Testis (tissue), 3 donors: ENCODE results near the gene CRLF2. TPM values are rescaled to one million over a fixed set of nuclear protein-coding genes. Genes with fewer than 3 reads are reported as not detected.
"Not testable (repeated sequence)": the region's sequence is repeated elsewhere in the genome, so short reads cannot be mapped to it uniquely, and the experiment has no call there.

Experiments used
- DNase-seq: peaks from one replicate; pipeline ENCODE4 v3.0.0-alpha.2; 2019
- H3K27ac ChIP-seq, 2 donors: fragments of 200-600 bp; sonication (generic); one replicate each; pipeline ENCODE4 v1.5.1; 2019
- H3K27me3 ChIP-seq: fragments of 200-600 bp; sonication (generic); one replicate; pipeline ENCODE4 v1.5.1; 2019
- H3K36me3 ChIP-seq: fragments of 200-600 bp; sonication (generic); one replicate; pipeline ENCODE4 v1.5.1; 2017; ENCODE audit warnings: low read depth; ENCODE audit errors: missing control alignments
- H3K4me1 ChIP-seq: fragments of 200-600 bp; sonication (generic); one replicate; pipeline ENCODE4 v1.5.1; 2019
- H3K4me3 ChIP-seq, 2 donors: fragments of 200-600 bp; sonication (generic); one replicate each; pipeline ENCODE4 v1.5.1; 2017 to 2019
- H3K9me3 ChIP-seq: fragments of 200-600 bp; sonication (generic); one replicate; pipeline ENCODE4 v1.5.1; 2017
- POLR2A ChIP-seq: fragments of 450-650 bp; IDR thresholded peaks from one replicate; pipeline ENCODE4 v1.6.1; 2017; ENCODE audit warnings: antibody characterized with exemption, mild to moderate bottlenecking, moderate library complexity
- WGBS, 2 donors: methylation state at CpG; one replicate each; pipeline ENCODE4 v1.1.5; 2018; 5-methylcytosine and 5-hydroxymethylcytosine counted together
- intact Hi-C: fragments of 100-400 bp; cut with DNase I; formaldehyde crosslinking; loops from one replicate; pipeline ENCODE4 v1.15.1; 2023; ENCODE audit warnings: low total_unique reads
- polyA plus RNA-seq: library from polyadenylated mRNA; stranded (reverse); fragments of 350-450 nt; fragmentation: Illumina TruSeq; extraction: RNeasy Lipid Tissue Mini Kit (QIAGEN cat#74804); gene quantifications from one replicate; pipeline ENCODE4 v1.2.3, GENCODE V29; 2014; ENCODE audit warnings: low read depth, low replicate concordance; ENCODE audit not compliant: insufficient read depth
- total RNA-seq, 2 donors: library from RNA; depleted of rRNA; stranded (reverse); fragments of >200 nt; gene quantifications; one replicate each; pipeline ENCODE4 v1.2.3, GENCODE V29; 2016
- TF ChIP-seq, protein P1 (sequence below), 3 experiments: fragments of 450-650 bp in 2 of 3; fragments of 200-600 bp in 1 of 3; sonication (generic) in 1 of 3; IDR thresholded peaks; one replicate each; pipeline ENCODE4 v1.5.1; 2016 to 2019; ENCODE audit warnings: antibody characterized with exemption in 3 of 3, mild to moderate bottlenecking in 2 of 3, moderate library complexity in 1 of 3

CRLF2 gene
- total and polyA plus RNA-seq, 3 donors from 2014 or later, result 0.37 to 0.47 TPM; not detected in 1

GRCh38 chrX:1248331-1249061 lies 36.0 kb upstream of the CRLF2 start:
- Histone ChIP-seq H3K4me3 (no peak overlapping the region), H3K9me3 (no peaks in the 10 kb centered on the region), H3K36me3 (no peaks in the 10 kb centered on the region), H3K27me3 (no peaks in the 10 kb centered on the region), H3K4me1 (peaks cover 14% of the 10 kb centered on the region), H3K27ac (no peak overlapping the region)
- WGBS, 2 donors, result 1 to 2% methylated on average over 33 to 34 of the region's 34 CpGs
- DNase-seq, result peak; percentile 46
- intact Hi-C loops, result no loop called here
- TF ChIP-seq, protein P1, sequence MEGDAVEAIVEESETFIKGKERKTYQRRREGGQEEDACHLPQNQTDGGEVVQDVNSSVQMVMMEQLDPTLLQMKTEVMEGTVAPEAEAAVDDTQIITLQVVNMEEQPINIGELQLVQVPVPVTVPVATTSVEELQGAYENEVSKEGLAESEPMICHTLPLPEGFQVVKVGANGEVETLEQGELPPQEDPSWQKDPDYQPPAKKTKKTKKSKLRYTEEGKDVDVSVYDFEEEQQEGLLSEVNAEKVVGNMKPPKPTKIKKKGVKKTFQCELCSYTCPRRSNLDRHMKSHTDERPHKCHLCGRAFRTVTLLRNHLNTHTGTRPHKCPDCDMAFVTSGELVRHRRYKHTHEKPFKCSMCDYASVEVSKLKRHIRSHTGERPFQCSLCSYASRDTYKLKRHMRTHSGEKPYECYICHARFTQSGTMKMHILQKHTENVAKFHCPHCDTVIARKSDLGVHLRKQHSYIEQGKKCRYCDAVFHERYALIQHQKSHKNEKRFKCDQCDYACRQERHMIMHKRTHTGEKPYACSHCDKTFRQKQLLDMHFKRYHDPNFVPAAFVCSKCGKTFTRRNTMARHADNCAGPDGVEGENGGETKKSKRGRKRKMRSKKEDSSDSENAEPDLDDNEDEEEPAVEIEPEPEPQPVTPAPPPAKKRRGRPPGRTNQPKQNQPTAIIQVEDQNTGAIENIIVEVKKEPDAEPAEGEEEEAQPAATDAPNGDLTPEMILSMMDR (IDR thresholded peaks at IDR 0.05), result no peak
- TF ChIP-seq POLR2A, result no peak

GRCh38 chrX:1246816-1247215 lies 34.4 kb upstream of the CRLF2 start:
- DNase-seq, result peak; percentile 83

DNA sequence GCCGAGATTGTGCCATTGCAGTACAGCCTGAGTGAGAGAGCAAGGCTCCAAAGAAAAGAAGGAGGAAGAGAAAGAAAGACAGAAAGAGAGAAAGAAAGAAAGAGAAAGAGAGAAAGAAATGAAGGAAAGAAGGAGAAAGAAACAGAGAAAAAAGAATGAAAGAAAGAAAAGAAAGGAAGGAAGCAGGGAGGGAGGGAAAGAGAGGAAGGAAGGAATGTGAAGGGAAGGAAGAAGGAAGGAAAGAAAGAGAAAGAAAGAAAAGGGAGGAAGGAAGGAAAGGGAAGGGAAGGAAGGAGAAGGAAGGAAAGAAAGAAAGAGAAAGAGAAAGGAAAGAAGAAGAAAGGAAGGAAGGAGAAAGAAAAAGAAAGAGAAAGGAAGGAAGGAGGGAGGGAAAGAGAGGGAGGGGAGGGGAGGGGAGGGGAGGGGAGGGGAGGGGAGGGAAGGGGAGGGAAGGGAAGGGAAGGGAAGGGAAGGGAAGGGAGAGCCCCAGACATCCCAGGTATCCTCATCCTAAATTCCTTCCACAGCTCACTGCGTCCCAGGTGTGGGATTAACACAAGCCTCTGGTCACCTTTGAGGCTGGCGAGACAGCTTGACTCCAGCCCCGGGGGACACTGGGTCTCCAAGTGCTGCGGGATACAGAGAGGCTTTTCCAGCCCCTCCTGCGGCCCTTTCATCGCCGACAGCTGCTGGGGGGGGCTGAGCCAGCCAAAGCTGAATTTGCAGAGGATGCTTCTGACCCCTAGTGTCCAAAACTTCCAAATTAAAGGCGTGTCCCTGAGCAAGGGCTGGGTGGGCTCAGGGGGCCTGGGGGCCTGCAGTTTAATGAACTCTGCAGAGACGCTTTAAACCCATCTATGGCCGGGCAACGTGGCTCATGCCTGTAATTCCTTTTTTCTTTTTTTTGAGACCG lies 32.0 kb upstream of the CRLF2 start:
- H3K27ac ChIP-seq, result no peak overlapping the region
- no peak overlapping the region for H3K4me3 ChIP-seq
- 30 to 48% methylated on average over 8 to 13 of the region's 13 CpGs for WGBS, 2 donors
- TF ChIP-seq POLR2A, result no peak
- TF ChIP-seq, protein P1 (IDR thresholded peaks at IDR 0.05), result no peak
- peaks cover 10% of the 10 kb centered on the region for H3K4me1 ChIP-seq
- H3K36me3 ChIP-seq, result no peaks in the 10 kb centered on the region
- H3K27me3 ChIP-seq, result no peaks in the 10 kb centered on the region
- no peak for DNase-seq
- H3K9me3 ChIP-seq, result no peaks in the 10 kb centered on the region
- intact Hi-C loops, result no loop called here

More at GRCh38 chrX:1246816-1247215, 34.4 kb upstream of the CRLF2 start:
- 12 to 13% methylated on average over 13 to 18 of the region's 18 CpGs for WGBS, 2 donors
- TF ChIP-seq, protein P1 (IDR thresholded peaks at IDR 0.05), result peak; percentile 86 to 93 (median 89)
- no peak for TF ChIP-seq POLR2A
- Histone ChIP-seq H3K36me3 (no peaks in the 10 kb centered on the region), H3K27me3 (no peaks in the 10 kb centered on the region), H3K4me1 (peaks cover 14% of the 10 kb centered on the region), H3K4me3 (no peak overlapping the region), H3K27ac (no peak overlapping the region), H3K9me3 (no peaks in the 10 kb centered on the region)
- intact Hi-C loops, result no loop called here

DNA sequence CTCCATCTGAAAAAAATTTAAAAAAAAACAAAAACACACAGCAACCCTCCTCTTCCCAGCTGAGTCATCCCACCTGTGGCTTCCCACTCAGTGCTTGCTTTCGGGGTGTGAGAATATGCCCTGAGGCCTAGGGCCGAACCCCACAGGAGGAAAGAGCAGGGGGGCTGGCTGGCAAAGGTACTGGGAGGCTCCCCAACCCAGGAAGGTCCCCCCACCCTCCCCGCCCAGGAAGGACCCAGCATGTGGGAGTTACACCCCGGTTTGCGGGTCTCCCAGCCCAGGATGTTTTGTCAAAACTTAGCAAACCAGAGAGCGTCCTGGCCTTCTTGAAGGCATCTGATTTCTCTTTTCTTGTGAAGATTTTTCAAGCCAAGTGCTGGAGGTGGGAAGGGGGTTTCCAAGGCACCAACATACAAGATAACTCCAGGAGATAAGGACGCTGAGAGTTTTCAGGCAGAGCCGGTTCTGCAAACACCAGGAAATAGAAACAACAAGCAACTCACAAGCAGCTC lies 30.5 kb upstream of the CRLF2 start:
- H3K27me3 ChIP-seq, result no peaks in the 10 kb centered on the region
- TF ChIP-seq, protein P1 (IDR thresholded peaks at IDR 0.05), result no peak
- TF ChIP-seq POLR2A, result no peak
- 43 to 64% methylated on average over 4 to 8 of the region's 8 CpGs for WGBS, 2 donors
- no peaks in the 10 kb centered on the region for H3K36me3 ChIP-seq
- no peak overlapping the region for H3K4me3 ChIP-seq
- H3K27ac ChIP-seq, result no peak overlapping the region
- intact Hi-C loops, result no loop called here
- no peaks in the 10 kb centered on the region for H3K4me1 ChIP-seq
- DNase-seq, result no peak
- no peaks in the 10 kb centered on the region for H3K9me3 ChIP-seq

DNA sequence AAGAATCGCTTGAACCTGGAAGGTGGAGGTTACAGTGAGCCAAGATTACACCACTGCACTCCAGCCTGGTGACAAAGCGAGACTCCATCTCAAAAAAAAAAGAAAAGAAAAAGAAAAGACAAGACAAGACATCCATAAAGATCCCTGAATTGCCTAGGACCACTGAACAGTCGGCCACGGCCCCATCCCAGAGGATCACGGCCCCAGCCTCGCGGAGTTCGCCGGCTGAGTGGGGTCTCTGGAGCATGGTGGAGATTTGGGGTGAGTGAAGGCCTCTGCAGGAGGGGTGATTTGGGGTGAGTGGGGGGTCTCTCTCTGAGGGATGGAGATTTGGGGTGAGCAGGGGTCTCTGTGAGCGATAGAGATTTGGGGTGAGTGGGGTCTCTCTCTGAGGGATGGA lies 28.1 kb upstream of the CRLF2 start:
- H3K4me1 ChIP-seq, H3K9me3 ChIP-seq, H3K4me3 ChIP-seq, H3K27ac ChIP-seq, H3K27me3 ChIP-seq, intact Hi-C loops, H3K36me3 ChIP-seq, DNase-seq: not testable (repeated sequence)
- 90 to 94% methylated on average over 8 to 9 of the region's 10 CpGs for WGBS, 2 donors
